HepG2 (cell line): ENCODE measurements around the gene TRMT112. TPM values are rescaled to one million over a fixed set of nuclear protein-coding genes. Genes with fewer than 3 reads are reported as not detected.

Source experiments
- BHLHE40 ChIP-seq: IDR thresholded peaks from 2 replicates; pipeline ENCODE4 v1.6.1; 2011; ENCODE audit warnings: low read length, improper control_type of control experiment
- CC2D1A ChIP-seq: sonication (generic); formaldehyde crosslinking; IDR thresholded peaks from 2 replicates; pipeline ENCODE4 v1.8.1; 2023; ENCODE audit warnings: mild to moderate bottlenecking, missing genetic modification reagents
- FOXK2 ChIP-seq: fragments of 450-650 bp; IDR thresholded peaks from 2 replicates; pipeline ENCODE4 v1.6.1; 2016
- PCBP1 ChIP-seq: fragments of 200-400 bp; formaldehyde crosslinking; IDR thresholded peaks from 2 replicates; pipeline ENCODE4 v1.6.1; 2017; ENCODE audit warnings: mild to moderate bottlenecking, low read depth, low read length, borderline replicate concordance
- PCBP2 ChIP-seq: fragments of 200-400 bp; formaldehyde crosslinking; optimal IDR thresholded peaks from 2 replicates; pipeline ENCODE3; 2018; ENCODE audit warnings: low read length, low read depth; ENCODE audit not compliant: poor library complexity, severe bottlenecking
- SRSF1 ChIP-seq: fragments of 200-400 bp; formaldehyde crosslinking; optimal IDR thresholded peaks from 2 replicates; pipeline ENCODE3; 2017; ENCODE audit warnings: mild to moderate bottlenecking, low read depth, low read length, moderate library complexity
- TOPORS ChIP-seq: sonication (generic); formaldehyde crosslinking; IDR thresholded peaks from 2 replicates; pipeline ENCODE4 v1.8.0; 2023; ENCODE audit warnings: mild to moderate bottlenecking, missing genetic modification reagents
- ZBTB7A ChIP-seq: sonication (generic); formaldehyde crosslinking; IDR thresholded peaks from 2 replicates; pipeline ENCODE4 v1.8.0; 2022; ENCODE audit warnings: mild to moderate bottlenecking, missing genetic modification reagents
- ZFAT ChIP-seq: sonication (generic); formaldehyde crosslinking; conservative IDR thresholded peaks from 2 replicates; pipeline ENCODE4 v1.8.1; 2023; ENCODE audit warnings: missing genetic modification reagents, inconsistent platforms
- ZNF33B ChIP-seq: sonication (generic); formaldehyde crosslinking; IDR thresholded peaks from 2 replicates; pipeline ENCODE4 v1.5.1; 2020; ENCODE audit warnings: mild to moderate bottlenecking, missing genetic modification reagents
- polyA plus RNA-seq, 8 experiments: library from polyadenylated mRNA; depleted of rRNA in 3 of 8; stranded (reverse) in 7 of 8; unstranded in 1 of 8; fragments of >200 nt; fragmentation: Illumina TruSeq in 4 of 8; extraction: Trizol in 4 of 8; gene quantifications; 2 replicates each; pipeline versions ENCODE4 v1.2.1 to v1.2.3, GENCODE V29; 2011 to 2016; ENCODE audit warnings: low read depth in 4 of 8, missing spikeins in 1 of 8, mixed read lengths in 1 of 8; ENCODE audit not compliant: insufficient read depth in 1 of 8
- total RNA-seq, 5 experiments: library from RNA; depleted of rRNA; stranded (reverse); fragments of >200 nt; fragmentation: Illumina TruSeq; extraction: Trizol; gene quantifications; 2 replicates each; pipeline ENCODE4 v1.2.3, GENCODE V29; 2016; ENCODE audit warnings: low read depth in 1 of 5
- TF ChIP-seq, protein P1 (sequence below): sonication (generic); formaldehyde crosslinking; IDR thresholded peaks from 2 replicates; pipeline ENCODE4 v1.9.0; 2021; ENCODE audit warnings: missing genetic modification reagents, mild to moderate bottlenecking, borderline replicate concordance
- TF ChIP-seq, protein P2 (sequence below): sonication (generic); formaldehyde crosslinking; IDR thresholded peaks from 2 replicates; pipeline ENCODE4 v1.4.0; 2020; ENCODE audit warnings: missing genetic modification reagents
- TF ChIP-seq, protein P3 (sequence below): sonication (generic); formaldehyde crosslinking; IDR thresholded peaks from 2 replicates; pipeline ENCODE4 v1.8.1; 2023; ENCODE audit warnings: mild to moderate bottlenecking, missing genetic modification reagents
- TF ChIP-seq, protein P4 (sequence below): sonication (generic); formaldehyde crosslinking; IDR thresholded peaks from 2 replicates; pipeline ENCODE4 v1.4.0; 2020; ENCODE audit warnings: missing genetic modification reagents
- TF ChIP-seq, protein P5 (sequence below): sonication (generic); formaldehyde crosslinking; IDR thresholded peaks from 2 replicates; pipeline ENCODE4 v1.4.0; 2020; ENCODE audit warnings: missing genetic modification reagents, borderline replicate concordance

The TRMT112 gene
- total and polyA plus RNA-seq, 2 of the 13 experiments (the other 11 are each of a cell fraction or from before 2014, with no cell fraction given), result 186 to 409 TPM

DNA sequence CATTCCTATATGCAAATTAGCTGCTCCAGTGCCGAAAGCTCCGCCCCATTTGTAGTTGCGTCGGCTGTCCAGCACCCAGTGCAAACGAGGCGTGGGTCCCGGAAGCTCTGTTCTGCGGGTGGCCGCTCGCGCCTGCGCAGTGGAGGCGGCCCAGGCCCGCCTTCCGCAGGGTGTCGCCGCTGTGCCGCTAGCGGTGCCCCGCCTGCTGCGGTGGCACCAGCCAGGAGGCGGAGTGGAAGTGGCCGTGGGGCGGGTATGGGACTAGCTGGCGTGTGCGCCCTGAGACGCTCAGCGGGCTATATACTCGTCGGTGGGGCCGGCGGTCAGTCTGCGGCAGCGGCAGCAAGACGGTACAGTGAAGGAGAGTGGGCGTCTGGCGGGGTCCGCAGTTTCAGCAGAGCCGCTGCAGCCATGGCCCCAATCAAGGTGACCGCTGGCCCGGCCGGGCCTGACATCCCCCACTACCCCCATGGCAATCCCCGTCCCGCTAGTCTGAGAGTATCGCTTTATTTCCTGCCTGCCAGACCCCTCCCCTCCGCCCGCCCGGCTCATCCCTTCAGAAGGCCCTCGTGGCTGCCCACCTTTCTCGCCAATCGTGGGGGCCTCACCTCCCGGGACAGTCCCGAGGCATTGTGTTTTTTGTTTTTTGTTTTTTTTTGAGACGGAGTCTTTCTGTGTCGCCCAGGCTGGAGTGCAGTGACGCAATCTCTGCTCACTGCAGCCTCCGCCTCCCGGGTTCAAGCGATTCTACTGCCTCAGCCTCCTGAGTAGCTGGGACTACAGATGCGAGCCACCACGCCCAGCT is 804 bp upstream of the TRMT112 start, which contains the start of gene PRDX5 (continued):
- TF ChIP-seq, protein P1, sequence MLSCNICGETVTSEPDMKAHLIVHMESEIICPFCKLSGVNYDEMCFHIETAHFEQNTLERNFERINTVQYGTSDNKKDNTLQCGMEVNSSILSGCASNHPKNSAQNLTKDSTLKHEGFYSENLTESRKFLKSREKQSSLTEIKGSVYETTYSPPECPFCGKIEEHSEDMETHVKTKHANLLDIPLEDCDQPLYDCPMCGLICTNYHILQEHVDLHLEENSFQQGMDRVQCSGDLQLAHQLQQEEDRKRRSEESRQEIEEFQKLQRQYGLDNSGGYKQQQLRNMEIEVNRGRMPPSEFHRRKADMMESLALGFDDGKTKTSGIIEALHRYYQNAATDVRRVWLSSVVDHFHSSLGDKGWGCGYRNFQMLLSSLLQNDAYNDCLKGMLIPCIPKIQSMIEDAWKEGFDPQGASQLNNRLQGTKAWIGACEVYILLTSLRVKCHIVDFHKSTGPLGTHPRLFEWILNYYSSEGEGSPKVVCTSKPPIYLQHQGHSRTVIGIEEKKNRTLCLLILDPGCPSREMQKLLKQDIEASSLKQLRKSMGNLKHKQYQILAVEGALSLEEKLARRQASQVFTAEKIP (CRISPR knock-in tag), result no peak
- TF ChIP-seq, protein P2, sequence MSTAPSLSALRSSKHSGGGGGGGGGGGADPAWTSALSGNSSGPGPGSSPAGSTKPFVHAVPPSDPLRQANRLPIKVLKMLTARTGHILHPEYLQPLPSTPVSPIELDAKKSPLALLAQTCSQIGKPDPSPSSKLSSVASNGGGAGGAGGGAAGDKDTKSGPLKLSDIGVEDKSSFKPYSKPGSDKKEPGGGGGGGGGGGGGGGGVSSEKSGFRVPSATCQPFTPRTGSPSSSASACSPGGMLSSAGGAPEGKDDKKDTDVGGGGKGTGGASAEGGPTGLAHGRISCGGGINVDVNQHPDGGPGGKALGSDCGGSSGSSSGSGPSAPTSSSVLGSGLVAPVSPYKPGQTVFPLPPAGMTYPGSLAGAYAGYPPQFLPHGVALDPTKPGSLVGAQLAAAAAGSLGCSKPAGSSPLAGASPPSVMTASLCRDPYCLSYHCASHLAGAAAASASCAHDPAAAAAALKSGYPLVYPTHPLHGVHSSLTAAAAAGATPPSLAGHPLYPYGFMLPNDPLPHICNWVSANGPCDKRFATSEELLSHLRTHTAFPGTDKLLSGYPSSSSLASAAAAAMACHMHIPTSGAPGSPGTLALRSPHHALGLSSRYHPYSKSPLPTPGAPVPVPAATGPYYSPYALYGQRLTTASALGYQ (CRISPR knock-in tag), result 0 out of 2 replicates have a peak, but pooled peaks have one; percentile 43
- TF ChIP-seq PCBP2, result no peak
- TF ChIP-seq, protein P3, sequence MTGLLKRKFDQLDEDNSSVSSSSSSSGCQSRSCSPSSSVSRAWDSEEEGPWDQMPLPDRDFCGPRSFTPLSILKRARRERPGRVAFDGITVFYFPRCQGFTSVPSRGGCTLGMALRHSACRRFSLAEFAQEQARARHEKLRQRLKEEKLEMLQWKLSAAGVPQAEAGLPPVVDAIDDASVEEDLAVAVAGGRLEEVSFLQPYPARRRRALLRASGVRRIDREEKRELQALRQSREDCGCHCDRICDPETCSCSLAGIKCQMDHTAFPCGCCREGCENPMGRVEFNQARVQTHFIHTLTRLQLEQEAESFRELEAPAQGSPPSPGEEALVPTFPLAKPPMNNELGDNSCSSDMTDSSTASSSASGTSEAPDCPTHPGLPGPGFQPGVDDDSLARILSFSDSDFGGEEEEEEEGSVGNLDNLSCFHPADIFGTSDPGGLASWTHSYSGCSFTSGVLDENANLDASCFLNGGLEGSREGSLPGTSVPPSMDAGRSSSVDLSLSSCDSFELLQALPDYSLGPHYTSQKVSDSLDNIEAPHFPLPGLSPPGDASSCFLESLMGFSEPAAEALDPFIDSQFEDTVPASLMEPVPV (CRISPR knock-in tag), result no peak; the same call in 1 of the 2 replicates
- TF ChIP-seq ZNF33B (CRISPR knock-in tag), result no peak
- no peak for TF ChIP-seq PCBP1
- TF ChIP-seq CC2D1A, result no peak
- TF ChIP-seq SRSF1, result no peak
- TF ChIP-seq, protein P4, sequence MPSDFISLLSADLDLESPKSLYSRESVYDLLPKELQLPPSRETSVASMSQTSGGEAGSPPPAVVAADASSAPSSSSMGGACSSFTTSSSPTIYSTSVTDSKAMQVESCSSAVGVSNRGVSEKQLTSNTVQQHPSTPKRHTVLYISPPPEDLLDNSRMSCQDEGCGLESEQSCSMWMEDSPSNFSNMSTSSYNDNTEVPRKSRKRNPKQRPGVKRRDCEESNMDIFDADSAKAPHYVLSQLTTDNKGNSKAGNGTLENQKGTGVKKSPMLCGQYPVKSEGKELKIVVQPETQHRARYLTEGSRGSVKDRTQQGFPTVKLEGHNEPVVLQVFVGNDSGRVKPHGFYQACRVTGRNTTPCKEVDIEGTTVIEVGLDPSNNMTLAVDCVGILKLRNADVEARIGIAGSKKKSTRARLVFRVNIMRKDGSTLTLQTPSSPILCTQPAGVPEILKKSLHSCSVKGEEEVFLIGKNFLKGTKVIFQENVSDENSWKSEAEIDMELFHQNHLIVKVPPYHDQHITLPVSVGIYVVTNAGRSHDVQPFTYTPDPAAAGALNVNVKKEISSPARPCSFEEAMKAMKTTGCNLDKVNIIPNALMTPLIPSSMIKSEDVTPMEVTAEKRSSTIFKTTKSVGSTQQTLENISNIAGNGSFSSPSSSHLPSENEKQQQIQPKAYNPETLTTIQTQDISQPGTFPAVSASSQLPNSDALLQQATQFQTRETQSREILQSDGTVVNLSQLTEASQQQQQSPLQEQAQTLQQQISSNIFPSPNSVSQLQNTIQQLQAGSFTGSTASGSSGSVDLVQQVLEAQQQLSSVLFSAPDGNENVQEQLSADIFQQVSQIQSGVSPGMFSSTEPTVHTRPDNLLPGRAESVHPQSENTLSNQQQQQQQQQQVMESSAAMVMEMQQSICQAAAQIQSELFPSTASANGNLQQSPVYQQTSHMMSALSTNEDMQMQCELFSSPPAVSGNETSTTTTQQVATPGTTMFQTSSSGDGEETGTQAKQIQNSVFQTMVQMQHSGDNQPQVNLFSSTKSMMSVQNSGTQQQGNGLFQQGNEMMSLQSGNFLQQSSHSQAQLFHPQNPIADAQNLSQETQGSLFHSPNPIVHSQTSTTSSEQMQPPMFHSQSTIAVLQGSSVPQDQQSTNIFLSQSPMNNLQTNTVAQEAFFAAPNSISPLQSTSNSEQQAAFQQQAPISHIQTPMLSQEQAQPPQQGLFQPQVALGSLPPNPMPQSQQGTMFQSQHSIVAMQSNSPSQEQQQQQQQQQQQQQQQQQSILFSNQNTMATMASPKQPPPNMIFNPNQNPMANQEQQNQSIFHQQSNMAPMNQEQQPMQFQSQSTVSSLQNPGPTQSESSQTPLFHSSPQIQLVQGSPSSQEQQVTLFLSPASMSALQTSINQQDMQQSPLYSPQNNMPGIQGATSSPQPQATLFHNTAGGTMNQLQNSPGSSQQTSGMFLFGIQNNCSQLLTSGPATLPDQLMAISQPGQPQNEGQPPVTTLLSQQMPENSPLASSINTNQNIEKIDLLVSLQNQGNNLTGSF (CRISPR knock-in tag), result peak; percentile 49; the same call in 1 of the 2 replicates
- TF ChIP-seq TOPORS (CRISPR knock-in tag), result no peak
- no peak; the same call in 1 of the 2 replicates for TF ChIP-seq ZBTB7A
- no peak for TF ChIP-seq FOXK2
- TF ChIP-seq ZFAT (CRISPR knock-in tag), result 0 out of 2 replicates have a peak, but pooled peaks have one; percentile 26
- TF ChIP-seq BHLHE40, result peak; percentile 24; the same call in 1 of the 2 replicates
- TF ChIP-seq, protein P5, sequence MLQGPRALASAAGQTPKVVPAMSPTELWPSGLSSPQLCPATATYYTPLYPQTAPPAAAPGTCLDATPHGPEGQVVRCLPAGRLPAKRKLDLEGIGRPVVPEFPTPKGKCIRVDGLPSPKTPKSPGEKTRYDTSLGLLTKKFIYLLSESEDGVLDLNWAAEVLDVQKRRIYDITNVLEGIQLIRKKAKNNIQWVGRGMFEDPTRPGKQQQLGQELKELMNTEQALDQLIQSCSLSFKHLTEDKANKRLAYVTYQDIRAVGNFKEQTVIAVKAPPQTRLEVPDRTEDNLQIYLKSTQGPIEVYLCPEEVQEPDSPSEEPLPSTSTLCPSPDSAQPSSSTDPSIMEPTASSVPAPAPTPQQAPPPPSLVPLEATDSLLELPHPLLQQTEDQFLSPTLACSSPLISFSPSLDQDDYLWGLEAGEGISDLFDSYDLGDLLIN, result 0 out of 2 replicates have a peak, but pooled peaks have one; percentile 88
